Measurements from ENCODE around the gene PNPLA7. TPM values are rescaled to one million over a fixed set of nuclear protein-coding genes. Genes with fewer than 3 reads are reported as not detected.

PNPLA7 gene
- total RNA-seq, 1 donor from 2014 or later = 0.04 TPM

- TF ChIP-seq CTCF (IDR thresholded peaks at IDR 0.05; ENCODE audit: insufficient read depth, low read length, poor library complexity, severe bottlenecking) = no peak
- DNase-seq (ENCODE audit: low read depth) = no peak
- Histone ChIP-seq H3K4me3 (ENCODE audit: low read depth, low read length) (no peak overlapping the region), H3K27me3 (ENCODE audit: control insufficient read depth, insufficient read depth, low read length) (no peaks in the 10 kb centered on the region), H3K36me3 (ENCODE audit: control insufficient read depth, insufficient read depth, low read length) (no peaks in the 10 kb centered on the region)
Observed at GRCh38 chr9:137487454-137488326, 62.5 kb downstream of the PNPLA7 start.

GRCh38 chr9:137486545-137487453 lies 63.4 kb downstream of the PNPLA7 start:
- no peak for DNase-seq (ENCODE audit: low read depth)
- no peaks in the 10 kb centered on the region for H3K36me3 ChIP-seq (ENCODE audit: control insufficient read depth, insufficient read depth, low read length)
- no peaks in the 10 kb centered on the region for H3K27me3 ChIP-seq (ENCODE audit: control insufficient read depth, insufficient read depth, low read length)
- no peak overlapping the region for H3K4me3 ChIP-seq (ENCODE audit: low read depth, low read length)
- TF ChIP-seq CTCF (IDR thresholded peaks at IDR 0.05; ENCODE audit: insufficient read depth, low read length, poor library complexity, severe bottlenecking) = no peak

- no peaks in the 10 kb centered on the region for H3K36me3 ChIP-seq (ENCODE audit: control insufficient read depth, insufficient read depth, low read length)
- no peaks in the 10 kb centered on the region for H3K27me3 ChIP-seq (ENCODE audit: control insufficient read depth, insufficient read depth, low read length)
- no peak for TF ChIP-seq CTCF (IDR thresholded peaks at IDR 0.05; ENCODE audit: insufficient read depth, low read length, poor library complexity, severe bottlenecking)
- H3K4me3 ChIP-seq (ENCODE audit: low read depth, low read length) = no peak overlapping the region
- DNase-seq (ENCODE audit: low read depth) = no peak
Observed at GRCh38 chr9:137486141-137486490, 64.1 kb downstream of the PNPLA7 start.

GRCh38 chr9:137485343-137486140 lies 64.7 kb downstream of the PNPLA7 start:
- TF ChIP-seq CTCF (IDR thresholded peaks at IDR 0.05; ENCODE audit: insufficient read depth, low read length, poor library complexity, severe bottlenecking) = no peak

GRCh38 chr9:137484551-137485315 lies 65.5 kb downstream of the PNPLA7 start:
- H3K4me3 ChIP-seq (ENCODE audit: low read depth, low read length) = no peak overlapping the region
- H3K36me3 ChIP-seq (ENCODE audit: control insufficient read depth, insufficient read depth, low read length) = no peaks in the 10 kb centered on the region
- peaks cover 11% of the 10 kb centered on the region for H3K27me3 ChIP-seq (ENCODE audit: control insufficient read depth, insufficient read depth, low read length)
- DNase-seq (ENCODE audit: low read depth) = no peak
- no peak for TF ChIP-seq CTCF (IDR thresholded peaks at IDR 0.05; ENCODE audit: insufficient read depth, low read length, poor library complexity, severe bottlenecking)

More at GRCh38 chr9:137485343-137486140, 64.7 kb downstream of the PNPLA7 start:
- no peak for DNase-seq (ENCODE audit: low read depth)
- Histone ChIP-seq H3K36me3 (ENCODE audit: control insufficient read depth, insufficient read depth, low read length) (no peaks in the 10 kb centered on the region), H3K4me3 (ENCODE audit: low read depth, low read length) (no peak overlapping the region), H3K27me3 (ENCODE audit: control insufficient read depth, insufficient read depth, low read length) (peaks cover 5% of the 10 kb centered on the region)
